Thoracic aorta (tissue), 2 donors: ENCODE data around the gene FBXW11. TPM values are rescaled to one million over a fixed set of nuclear protein-coding genes. Genes with fewer than 3 reads are reported as not detected.
A peak's percentile ranks its signal among the peaks of the same experiment; 100 is the strongest.

Experiments
- ATAC-seq: fragments of 150-250 bp; one replicate; pipeline ENCODE4 v1.8.0; 2017; ENCODE audit warnings: low read depth; ENCODE audit not compliant: insufficient number of reproducible peaks, low FRiP score
- DNase-seq: peaks from one replicate; pipeline ENCODE4 v3.0.0-alpha.2; 2020; ENCODE audit warnings: low spot score
- H3K27ac ChIP-seq, 2 donors: fragments of 200-600 bp; sonication (generic); 1 replicate in 1 of 2; 2 replicates in 1 of 2; pipeline ENCODE4 v1.5.1; 2016; ENCODE audit warnings: mild to moderate bottlenecking in 2 of 2, moderate library complexity in 2 of 2
- H3K27me3 ChIP-seq: fragments of 200-600 bp; sonication (generic); replicated peaks from 2 replicates; pipeline ENCODE4 v1.6.0; 2016; ENCODE audit warnings: mild to moderate bottlenecking; ENCODE audit not compliant: insufficient read depth
- H3K36me3 ChIP-seq: fragments of 200-600 bp; sonication (generic); one replicate; pipeline ENCODE4 v1.5.1; 2016
- H3K4me1 ChIP-seq, 2 donors: fragments of 200-600 bp; sonication (generic); 1 replicate in 1 of 2; 2 replicates in 1 of 2; pipeline versions ENCODE4 v1.5.1 to v1.6.0; 2016; ENCODE audit warnings: low read depth in 2 of 2, mild to moderate bottlenecking in 1 of 2; ENCODE audit not compliant: control insufficient read depth in 1 of 2
- H3K4me3 ChIP-seq: fragments of 200-600 bp; sonication (generic); 2 replicates; pipeline ENCODE4 v1.5.1; 2016; ENCODE audit warnings: mild to moderate bottlenecking
- H3K9me3 ChIP-seq: fragments of 200-600 bp; sonication (generic); 2 replicates; pipeline ENCODE4 v1.5.1; 2016
- CTCF ChIP-seq: fragments of 200-600 bp; sonication (generic); IDR thresholded peaks from one replicate; pipeline ENCODE4 v1.5.1; 2019; ENCODE audit warnings: antibody characterized with exemption
- total RNA-seq, 2 donors: library from RNA; depleted of rRNA; stranded (reverse); fragments of >200 nt; gene quantifications; one replicate each; pipeline versions ENCODE4 v1.1.0 to v1.2.3, GENCODE V29; 2016

Gene FBXW11
- total RNA-seq, 2 donors from 2014 or later, result 77.8 to 91.2 TPM

- Histone ChIP-seq H3K36me3 (no peaks in the 10 kb centered on the region), H3K4me3 (no peak overlapping the region), H3K9me3 (no peaks in the 10 kb centered on the region), H3K27me3 (no peaks in the 10 kb centered on the region), H3K27ac (no peak overlapping the region), H3K4me1 (peaks cover 17 to 56% of the 10 kb centered on the region in 2 donors)
- DNase-seq (no peak), ATAC-seq (no peak)
- TF ChIP-seq CTCF, result no peak
These were observed 43.0 kb downstream of the FBXW11 start for GRCh38 chr5:171963416-171963815.

- H3K4me3 ChIP-seq, result no peak overlapping the region
- ATAC-seq (no peak), DNase-seq (no peak)
- no peaks in the 10 kb centered on the region for H3K36me3 ChIP-seq
- no peak overlapping the region for H3K27ac ChIP-seq
- TF ChIP-seq CTCF, result no peak
- no peaks in the 10 kb centered on the region for H3K9me3 ChIP-seq
- H3K27me3 ChIP-seq, result no peaks in the 10 kb centered on the region
- peaks cover 27 to 66% of the 10 kb centered on the region in 2 donors for H3K4me1 ChIP-seq
These were observed 45.3 kb downstream of the FBXW11 start for GRCh38 chr5:171961117-171961516.

- no peak for TF ChIP-seq CTCF
- peaks cover 42 to 67% of the 10 kb centered on the region in 2 donors for H3K4me1 ChIP-seq
- no peaks in the 10 kb centered on the region for H3K27me3 ChIP-seq
- H3K9me3 ChIP-seq, result no peaks in the 10 kb centered on the region
- H3K27ac ChIP-seq, result no peak overlapping the region
- no peaks in the 10 kb centered on the region for H3K36me3 ChIP-seq
- no peak for DNase-seq
- no peak for ATAC-seq
- H3K4me3 ChIP-seq, result no peak overlapping the region
These were observed 48.7 kb downstream of the FBXW11 start for GRCh38 chr5:171957591-171958251.

- ATAC-seq, result no peak
- H3K27ac ChIP-seq, result peak overlapping the region in 1 of 2 donors; percentile 29
- no peak for TF ChIP-seq CTCF
These were observed 49.4 kb downstream of the FBXW11 start for GRCh38 chr5:171956887-171957495.

GRCh38 chr5:171956314-171956713, 50.1 kb downstream of the FBXW11 start:
- TF ChIP-seq CTCF, result no peak
- Histone ChIP-seq H3K4me1 (peaks cover 35 to 61% of the 10 kb centered on the region in 2 donors), H3K36me3 (no peaks in the 10 kb centered on the region), H3K27me3 (no peaks in the 10 kb centered on the region), H3K9me3 (no peaks in the 10 kb centered on the region), H3K27ac (peak overlapping the region in 1 of 2 donors; percentile 29), H3K4me3 (no peak overlapping the region)
- ATAC-seq (no peak), DNase-seq (no peak)

More at GRCh38 chr5:171956887-171957495, 49.4 kb downstream of the FBXW11 start:
- Histone ChIP-seq H3K4me3 (no peak overlapping the region), H3K27me3 (no peaks in the 10 kb centered on the region), H3K4me1 (peaks cover 37 to 62% of the 10 kb centered on the region in 2 donors), H3K36me3 (no peaks in the 10 kb centered on the region), H3K9me3 (no peaks in the 10 kb centered on the region)
- no peak for DNase-seq
